GM13976 (cell line): ENCODE results near the gene LRTM1.

ENCODE experiments used
- DNase-seq: peaks from one replicate; pipeline ENCODE4 v3.0.0; 2012; ENCODE audit warnings: low spot score
- CTCF ChIP-seq: IDR thresholded peaks from 2 replicates; pipeline ENCODE4 v1.5.1; 2012; ENCODE audit warnings: borderline replicate concordance, mild to moderate bottlenecking; ENCODE audit not compliant: insufficient read depth; ENCODE audit errors: extremely low read depth, missing control alignments, control extremely low read depth
- in situ Hi-C: fragments of 300-500 bp; cut with MboI; formaldehyde crosslinking; loops from one replicate; pipeline ENCODE4 v1.12.0; 2022; ENCODE audit warnings: low sequenced_read_pairs, mixed read lengths, inconsistent platforms; ENCODE audit not compliant: unreplicated experiment

The LRTM1 gene

DNA sequence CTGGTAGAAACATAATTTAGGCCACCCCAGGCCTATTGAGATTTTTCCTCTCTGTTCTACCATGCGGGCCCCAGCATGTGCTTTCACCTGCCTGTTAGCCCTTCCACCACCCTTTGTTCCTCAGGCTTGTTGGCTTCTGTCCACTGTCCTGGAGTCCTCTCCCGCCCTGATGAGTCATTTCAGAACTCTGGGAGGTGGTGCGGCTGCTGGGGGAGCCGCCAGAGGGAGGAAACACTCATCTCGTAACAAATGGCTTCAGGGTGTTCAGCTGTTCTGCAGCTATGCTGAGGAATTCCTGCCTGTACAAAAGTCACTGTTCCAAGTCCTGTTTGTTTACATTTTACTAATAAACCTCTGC is 36.3 kb downstream of the LRTM1 start:
- TF ChIP-seq CTCF, result no peak
- DNase-seq, result no peak
- in situ Hi-C loops, result no loop called here

DNA sequence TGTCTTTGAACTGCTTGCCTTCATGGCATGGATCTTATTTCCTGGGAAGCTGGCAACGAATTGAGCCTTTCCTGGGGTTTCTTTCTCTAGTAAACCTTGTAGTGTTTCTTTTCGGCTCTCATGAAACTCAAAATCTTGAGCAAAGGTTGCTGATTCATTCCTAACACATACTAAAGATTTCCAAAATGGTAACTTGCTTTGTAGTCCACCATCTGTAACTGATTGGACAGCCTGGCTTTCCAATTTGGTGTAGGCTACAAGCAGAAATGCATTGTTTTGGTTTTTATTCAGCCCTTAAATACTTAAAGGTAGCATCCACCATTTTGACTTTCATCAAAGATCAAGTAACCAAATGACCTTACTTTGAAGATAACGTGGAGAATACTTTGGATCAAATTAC is 38.1 kb downstream of the LRTM1 start:
- no peak for DNase-seq
- TF ChIP-seq CTCF, result no peak
- in situ Hi-C loops, result no loop called here

GRCh38 chr3:54888873-54889272 is 39.0 kb downstream of the LRTM1 start:
- TF ChIP-seq CTCF, result no peak
- no peak for DNase-seq
- in situ Hi-C loops, result no loop called here

GRCh38 chr3:54888162-54888561 is 39.7 kb downstream of the LRTM1 start:
- no peak for DNase-seq
- no peak for TF ChIP-seq CTCF
- in situ Hi-C loops, result no loop called here

DNA sequence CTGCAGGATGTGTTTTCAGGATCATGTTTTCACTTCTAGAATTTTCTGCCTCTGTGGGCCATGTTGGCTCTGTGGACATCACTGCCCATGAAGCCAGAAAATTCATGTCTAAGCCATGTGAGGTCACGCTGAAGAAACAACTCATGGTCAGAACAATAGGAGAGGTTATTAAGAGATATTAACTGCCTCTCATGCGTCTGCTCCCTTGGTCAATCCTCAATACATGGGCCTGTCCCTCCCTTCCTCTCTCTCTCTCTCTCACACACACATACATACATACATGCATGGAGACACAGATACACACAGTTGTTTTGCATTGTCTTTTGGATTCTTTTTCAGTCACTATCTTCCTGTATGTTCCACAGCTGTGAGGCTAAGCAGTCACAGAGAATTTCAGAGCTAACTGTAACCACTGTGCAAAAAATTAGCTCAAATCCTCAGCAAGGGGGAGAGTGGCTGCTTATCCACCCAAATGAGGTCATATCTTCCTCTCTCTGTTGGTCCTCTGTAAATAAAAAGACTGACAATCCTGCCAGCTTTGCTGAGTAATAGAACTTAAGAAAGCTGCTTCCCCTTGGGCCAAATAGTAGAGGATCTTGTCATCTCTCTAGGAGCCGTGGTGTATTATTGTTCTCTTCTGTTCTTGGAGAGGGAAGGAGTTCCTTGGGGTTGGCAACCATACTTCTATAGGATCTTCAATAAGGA is 45.6 kb downstream of the LRTM1 start:
- in situ Hi-C loops, result no loop called here
- no peak for TF ChIP-seq CTCF
- DNase-seq, result no peak

- in situ Hi-C loops, result no loop called here
- DNase-seq, result no peak
- TF ChIP-seq CTCF, result no peak
Measured at GRCh38 chr3:54878145-54878544, 49.7 kb downstream of the LRTM1 start.
